ENCODE data around the gene MAOB.

MAOB gene

GRCh38 chrX:43804021-43804420 is 78.2 kb downstream of the MAOB start:
- no peak for ATAC-seq
- no peak for TF ChIP-seq ZFP3 (CRISPR knock-in tag; IDR thresholded peaks at IDR 0.05)
- TF ChIP-seq TCF4 (CRISPR knock-in tag; IDR thresholded peaks at IDR 0.05; ENCODE audit: borderline replicate concordance) = no peak
- TF ChIP-seq ZNF565 (CRISPR knock-in tag; conservative IDR thresholded peaks at IDR 0.05; ENCODE audit: low read depth) = no peak

- ATAC-seq = no peak
- TF ChIP-seq, protein P1, sequence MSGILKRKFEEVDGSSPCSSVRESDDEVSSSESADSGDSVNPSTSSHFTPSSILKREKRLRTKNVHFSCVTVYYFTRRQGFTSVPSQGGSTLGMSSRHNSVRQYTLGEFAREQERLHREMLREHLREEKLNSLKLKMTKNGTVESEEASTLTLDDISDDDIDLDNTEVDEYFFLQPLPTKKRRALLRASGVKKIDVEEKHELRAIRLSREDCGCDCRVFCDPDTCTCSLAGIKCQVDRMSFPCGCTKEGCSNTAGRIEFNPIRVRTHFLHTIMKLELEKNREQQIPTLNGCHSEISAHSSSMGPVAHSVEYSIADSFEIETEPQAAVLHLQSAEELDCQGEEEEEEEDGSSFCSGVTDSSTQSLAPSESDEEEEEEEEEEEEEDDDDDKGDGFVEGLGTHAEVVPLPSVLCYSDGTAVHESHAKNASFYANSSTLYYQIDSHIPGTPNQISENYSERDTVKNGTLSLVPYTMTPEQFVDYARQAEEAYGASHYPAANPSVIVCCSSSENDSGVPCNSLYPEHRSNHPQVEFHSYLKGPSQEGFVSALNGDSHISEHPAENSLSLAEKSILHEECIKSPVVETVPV (CRISPR knock-in tag; IDR thresholded peaks at IDR 0.05) = no peak
- TF ChIP-seq CSDC2 (CRISPR knock-in tag; IDR thresholded peaks at IDR 0.05) = no peak
- no peak for TF ChIP-seq ZNF565 (CRISPR knock-in tag; conservative IDR thresholded peaks at IDR 0.05; ENCODE audit: low read depth)
- TF ChIP-seq ESRRG (CRISPR knock-in tag; IDR thresholded peaks at IDR 0.05) = no peak
- no peak for TF ChIP-seq ZC3H10 (CRISPR knock-in tag; IDR thresholded peaks at IDR 0.05)
- TF ChIP-seq ZFP3 (CRISPR knock-in tag; IDR thresholded peaks at IDR 0.05) = no peak
- TF ChIP-seq, protein P2, sequence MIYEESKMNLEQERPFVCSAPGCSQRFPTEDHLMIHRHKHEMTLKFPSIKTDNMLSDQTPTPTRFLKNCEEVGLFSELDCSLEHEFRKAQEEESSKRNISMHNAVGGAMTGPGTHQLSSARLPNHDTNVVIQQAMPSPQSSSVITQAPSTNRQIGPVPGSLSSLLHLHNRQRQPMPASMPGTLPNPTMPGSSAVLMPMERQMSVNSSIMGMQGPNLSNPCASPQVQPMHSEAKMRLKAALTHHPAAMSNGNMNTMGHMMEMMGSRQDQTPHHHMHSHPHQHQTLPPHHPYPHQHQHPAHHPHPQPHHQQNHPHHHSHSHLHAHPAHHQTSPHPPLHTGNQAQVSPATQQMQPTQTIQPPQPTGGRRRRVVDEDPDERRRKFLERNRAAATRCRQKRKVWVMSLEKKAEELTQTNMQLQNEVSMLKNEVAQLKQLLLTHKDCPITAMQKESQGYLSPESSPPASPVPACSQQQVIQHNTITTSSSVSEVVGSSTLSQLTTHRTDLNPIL (CRISPR knock-in tag; IDR thresholded peaks at IDR 0.05; ENCODE audit: low read depth) = no peak
- no peak for TF ChIP-seq RARB (CRISPR knock-in tag; IDR thresholded peaks at IDR 0.05)
- no peak for TF ChIP-seq ISL1 (CRISPR knock-in tag; IDR thresholded peaks at IDR 0.05)
- TF ChIP-seq, protein P3, sequence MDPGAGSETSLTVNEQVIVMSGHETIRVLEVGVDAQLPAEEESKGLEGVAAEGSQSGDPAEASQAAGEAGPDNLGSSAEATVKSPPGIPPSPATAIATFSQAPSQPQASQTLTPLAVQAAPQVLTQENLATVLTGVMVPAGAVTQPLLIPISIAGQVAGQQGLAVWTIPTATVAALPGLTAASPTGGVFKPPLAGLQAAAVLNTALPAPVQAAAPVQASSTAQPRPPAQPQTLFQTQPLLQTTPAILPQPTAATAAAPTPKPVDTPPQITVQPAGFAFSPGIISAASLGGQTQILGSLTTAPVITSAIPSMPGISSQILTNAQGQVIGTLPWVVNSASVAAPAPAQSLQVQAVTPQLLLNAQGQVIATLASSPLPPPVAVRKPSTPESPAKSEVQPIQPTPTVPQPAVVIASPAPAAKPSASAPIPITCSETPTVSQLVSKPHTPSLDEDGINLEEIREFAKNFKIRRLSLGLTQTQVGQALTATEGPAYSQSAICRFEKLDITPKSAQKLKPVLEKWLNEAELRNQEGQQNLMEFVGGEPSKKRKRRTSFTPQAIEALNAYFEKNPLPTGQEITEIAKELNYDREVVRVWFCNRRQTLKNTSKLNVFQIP (CRISPR knock-in tag; IDR thresholded peaks at IDR 0.05; ENCODE audit: borderline replicate concordance, low read depth) = no peak
- TF ChIP-seq ZNF70 (CRISPR knock-in tag; IDR thresholded peaks at IDR 0.05) = no peak
- TF ChIP-seq OSR1 (CRISPR knock-in tag; IDR thresholded peaks at IDR 0.05) = no peak
- no peak for TF ChIP-seq BACH2 (CRISPR knock-in tag; IDR thresholded peaks at IDR 0.05; ENCODE audit: borderline replicate concordance)
- TF ChIP-seq SNAI2 (CRISPR knock-in tag; IDR thresholded peaks at IDR 0.05) = no peak
- no peak for TF ChIP-seq GLIS3 (CRISPR knock-in tag; IDR thresholded peaks at IDR 0.05)
- no peak for TF ChIP-seq ZFP30 (CRISPR knock-in tag; IDR thresholded peaks at IDR 0.05)
- TF ChIP-seq PATZ1 (CRISPR knock-in tag; IDR thresholded peaks at IDR 0.05; ENCODE audit: borderline replicate concordance) = no peak
These were observed 96.2 kb downstream of the MAOB start for GRCh38 chrX:43785930-43786591.

GRCh38 chrX:43758044-43758443 is 124.2 kb downstream of the MAOB start:
- no peak for ATAC-seq
- TF ChIP-seq, protein P2 (CRISPR knock-in tag; IDR thresholded peaks at IDR 0.05; ENCODE audit: low read depth) = no peak
- TF ChIP-seq PATZ1 (CRISPR knock-in tag; IDR thresholded peaks at IDR 0.05; ENCODE audit: borderline replicate concordance) = no peak
- TF ChIP-seq ARNTL (CRISPR knock-in tag; IDR thresholded peaks at IDR 0.05; ENCODE audit: borderline replicate concordance, low read depth) = no peak
- TF ChIP-seq GLIS3 (CRISPR knock-in tag; IDR thresholded peaks at IDR 0.05) = no peak
- no peak for TF ChIP-seq ZFP30 (CRISPR knock-in tag; IDR thresholded peaks at IDR 0.05)
- no peak for TF ChIP-seq BACH2 (CRISPR knock-in tag; IDR thresholded peaks at IDR 0.05; ENCODE audit: borderline replicate concordance)
- TF ChIP-seq RARB (CRISPR knock-in tag; IDR thresholded peaks at IDR 0.05) = no peak
- TF ChIP-seq ZFP3 (CRISPR knock-in tag; IDR thresholded peaks at IDR 0.05) = no peak
- TF ChIP-seq OSR1 (CRISPR knock-in tag; IDR thresholded peaks at IDR 0.05) = no peak
- TF ChIP-seq ZNF8 (CRISPR knock-in tag; IDR thresholded peaks at IDR 0.05) = no peak
- TF ChIP-seq ESRRG (CRISPR knock-in tag; IDR thresholded peaks at IDR 0.05) = no peak
- no peak for TF ChIP-seq TOX (CRISPR knock-in tag; IDR thresholded peaks at IDR 0.05; ENCODE audit: borderline replicate concordance)
- TF ChIP-seq ZNF565 (CRISPR knock-in tag; conservative IDR thresholded peaks at IDR 0.05; ENCODE audit: low read depth) = no peak
- TF ChIP-seq TCF4 (CRISPR knock-in tag; IDR thresholded peaks at IDR 0.05; ENCODE audit: borderline replicate concordance) = no peak
- no peak for TF ChIP-seq ZC3H10 (CRISPR knock-in tag; IDR thresholded peaks at IDR 0.05)
- TF ChIP-seq PPARA (CRISPR knock-in tag; IDR thresholded peaks at IDR 0.05; ENCODE audit: borderline replicate concordance) = no peak
- TF ChIP-seq CSDC2 (CRISPR knock-in tag; IDR thresholded peaks at IDR 0.05) = no peak
- no peak for TF ChIP-seq ZNF70 (CRISPR knock-in tag; IDR thresholded peaks at IDR 0.05)
- TF ChIP-seq, protein P4, sequence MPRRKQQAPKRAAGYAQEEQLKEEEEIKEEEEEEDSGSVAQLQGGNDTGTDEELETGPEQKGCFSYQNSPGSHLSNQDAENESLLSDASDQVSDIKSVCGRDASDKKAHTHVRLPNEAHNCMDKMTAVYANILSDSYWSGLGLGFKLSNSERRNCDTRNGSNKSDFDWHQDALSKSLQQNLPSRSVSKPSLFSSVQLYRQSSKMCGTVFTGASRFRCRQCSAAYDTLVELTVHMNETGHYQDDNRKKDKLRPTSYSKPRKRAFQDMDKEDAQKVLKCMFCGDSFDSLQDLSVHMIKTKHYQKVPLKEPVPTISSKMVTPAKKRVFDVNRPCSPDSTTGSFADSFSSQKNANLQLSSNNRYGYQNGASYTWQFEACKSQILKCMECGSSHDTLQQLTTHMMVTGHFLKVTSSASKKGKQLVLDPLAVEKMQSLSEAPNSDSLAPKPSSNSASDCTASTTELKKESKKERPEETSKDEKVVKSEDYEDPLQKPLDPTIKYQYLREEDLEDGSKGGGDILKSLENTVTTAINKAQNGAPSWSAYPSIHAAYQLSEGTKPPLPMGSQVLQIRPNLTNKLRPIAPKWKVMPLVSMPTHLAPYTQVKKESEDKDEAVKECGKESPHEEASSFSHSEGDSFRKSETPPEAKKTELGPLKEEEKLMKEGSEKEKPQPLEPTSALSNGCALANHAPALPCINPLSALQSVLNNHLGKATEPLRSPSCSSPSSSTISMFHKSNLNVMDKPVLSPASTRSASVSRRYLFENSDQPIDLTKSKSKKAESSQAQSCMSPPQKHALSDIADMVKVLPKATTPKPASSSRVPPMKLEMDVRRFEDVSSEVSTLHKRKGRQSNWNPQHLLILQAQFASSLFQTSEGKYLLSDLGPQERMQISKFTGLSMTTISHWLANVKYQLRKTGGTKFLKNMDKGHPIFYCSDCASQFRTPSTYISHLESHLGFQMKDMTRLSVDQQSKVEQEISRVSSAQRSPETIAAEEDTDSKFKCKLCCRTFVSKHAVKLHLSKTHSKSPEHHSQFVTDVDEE (CRISPR knock-in tag; IDR thresholded peaks at IDR 0.05) = no peak
